HepG2 (cell line): ENCODE results near the gene IRF5. TPM values are rescaled to one million over a fixed set of nuclear protein-coding genes. Genes with fewer than 3 reads are reported as not detected.

Experiments used
- ATAC-seq: fragments of 200-7000 bp; cut with Tn5 transposase; 3 replicates; pipeline ENCODE4 v1.9.1; 2020; ENCODE audit warnings: mild to moderate bottlenecking, moderate library complexity
- BruUV-seq: library from RNA; stranded (reverse); fragments of 400-500 nt; replicated peaks from 2 replicates; lab custom pipeline; 2021; lab: Mats Ljungman, UMichigan
- CTCF ChIA-PET: fragments of 300-600 bp; formaldehyde crosslinking; extraction: SDS; loops from one replicate; lab custom pipeline; 2021; ENCODE audit warnings: low total read pairs, inconsistent platforms, low intra/inter-chr PET ratio; lab: Yijun Ruan, JAX
- POLR2A ChIA-PET: fragments of 350-600 bp; sonication (Branson Sonifier 250); formaldehyde crosslinking; loops from one replicate; lab custom pipeline; 2020; ENCODE audit warnings: antibody characterized with exemption, inconsistent platforms; lab: Yijun Ruan, JAX
- DNase-seq: peaks from one replicate; pipeline ENCODE4 v3.0.0-alpha.2; 2015; ENCODE audit warnings: low spot score
- FAIRE-seq: peaks from 3 replicates; lab custom pipeline; 2011; peaks lifted over from hg19 to GRCh38; lab: Jason Lieb, UNC
- H2AFZ ChIP-seq: one replicate; pipeline ENCODE4 v1.6.1; 2011; ENCODE audit warnings: low read length, inconsistent platforms
- H3K27ac ChIP-seq: fragments of 300-600 bp; 3 replicates; pipeline ENCODE4 v1.8.0; 2011; ENCODE audit warnings: mixed run types, mild to moderate bottlenecking, mixed read lengths, low read length, inconsistent platforms; ENCODE audit not compliant: insufficient read depth; ENCODE audit errors: extremely low read length
- H3K27me3 ChIP-seq, 2 experiments: fragments of 200-600 bp in 1 of 2; 2 replicates in 1 of 2; 3 replicates in 1 of 2; pipeline versions ENCODE4 v1.6.0 to v1.8.0; 2011; ENCODE audit warnings: low read length in 2 of 2, mild to moderate bottlenecking in 2 of 2, moderate library complexity in 2 of 2, inconsistent platforms in 1 of 2; ENCODE audit not compliant: insufficient read depth in 2 of 2, control insufficient read depth in 1 of 2
- H3K36me3 ChIP-seq, 2 experiments: fragments of 200-600 bp in 1 of 2; replicated peaks in 1 of 2; 2 replicates in 1 of 2; 3 replicates in 1 of 2; pipeline versions ENCODE4 v1.5.1 to v1.8.0; 2011; ENCODE audit warnings: low read length in 2 of 2, inconsistent platforms in 1 of 2; ENCODE audit not compliant: insufficient read depth in 2 of 2, control insufficient read depth in 1 of 2
- H3K4me1 ChIP-seq: 2 replicates; pipeline ENCODE4 v1.5.1; 2012; ENCODE audit warnings: low read length, inconsistent platforms; ENCODE audit not compliant: insufficient read depth
- H3K4me2 ChIP-seq: 2 replicates; pipeline ENCODE4 v1.6.0; 2011; ENCODE audit warnings: low read depth, low read length, inconsistent platforms
- H3K4me3 ChIP-seq, 3 experiments: fragments of 200-600 bp in 1 of 3; sonication (generic), shearing (Covaris generic) in 1 of 3; replicated peaks in 1 of 3; 2 replicates each; pipeline ENCODE4 v1.5.1; 2011 to 2016; ENCODE audit warnings: low read length in 3 of 3, inconsistent platforms in 2 of 3, low read depth in 2 of 3, mild to moderate bottlenecking in 2 of 3, control low read depth in 1 of 3, mixed read lengths in 1 of 3; ENCODE audit not compliant: insufficient read depth in 1 of 3
- H3K79me2 ChIP-seq: one replicate; pipeline ENCODE4 v1.6.1; 2011; ENCODE audit warnings: low read length, inconsistent platforms; ENCODE audit not compliant: insufficient read depth
- H3K9ac ChIP-seq: 2 replicates; pipeline ENCODE4 v1.6.0; 2011; ENCODE audit warnings: mild to moderate bottlenecking, low read depth, low read length, inconsistent platforms; ENCODE audit not compliant: insufficient read depth
- H3K9me3 ChIP-seq: 2 replicates; pipeline ENCODE4 v1.5.1; 2012; ENCODE audit warnings: mild to moderate bottlenecking, low read length
- H4K20me1 ChIP-seq: 2 replicates; pipeline ENCODE4 v1.6.0; 2011; ENCODE audit warnings: inconsistent platforms, mild to moderate bottlenecking, low read length, moderate library complexity; ENCODE audit not compliant: insufficient read depth
- KLF13 ChIP-seq: sonication (generic); formaldehyde crosslinking; IDR thresholded peaks from 2 replicates; pipeline ENCODE4 v1.4.0; 2020; ENCODE audit warnings: mild to moderate bottlenecking, missing genetic modification reagents
- MAFF ChIP-seq: IDR thresholded peaks from 2 replicates; pipeline ENCODE4 v1.6.1; 2011; ENCODE audit warnings: low read depth, low read length, improper control_type of control experiment
- MAFK ChIP-seq, 2 experiments: IDR thresholded peaks in 1 of 2; conservative IDR thresholded peaks in 1 of 2; 2 replicates each; pipeline ENCODE4 v1.6.1; 2011; ENCODE audit warnings: improper control_type of control experiment in 2 of 2, low read length in 2 of 2
- MIXL1 ChIP-seq: IDR thresholded peaks from 2 replicates; pipeline ENCODE4 v1.6.1; 2016
- ZNF878 ChIP-seq: sonication (generic); formaldehyde crosslinking; IDR thresholded peaks from 2 replicates; pipeline ENCODE4 v1.8.1; 2023; ENCODE audit warnings: mild to moderate bottlenecking, missing genetic modification reagents, moderate library complexity
- WGBS: methylation state at CpG from one replicate; pipeline ENCODE4 v1.1.6; 2017; ENCODE audit warnings: low lambda C conversion rate; 5-methylcytosine and 5-hydroxymethylcytosine counted together
- in situ Hi-C: cut with HindIII; loops from 2 replicates; pipeline ENCODE4 v1.10.0; 2017; ENCODE audit warnings: low pct_unique_long_range_greater_than_20kb; ENCODE audit not compliant: extremely low pct_ligation_motif_present
- intact Hi-C: fragments of 100-400 bp; cut with micrococcal nuclease; formaldehyde crosslinking; loops from one replicate; pipeline ENCODE4 v1.10.0; 2022; ENCODE audit not compliant: unreplicated experiment
- polyA plus RNA-seq, 8 experiments: library from polyadenylated mRNA; depleted of rRNA in 3 of 8; stranded (reverse) in 7 of 8; unstranded in 1 of 8; fragments of >200 nt; fragmentation: Illumina TruSeq in 4 of 8; extraction: Trizol in 4 of 8; gene quantifications; 2 replicates each; pipeline versions ENCODE4 v1.2.1 to v1.2.3, GENCODE V29; 2011 to 2016; ENCODE audit warnings: low read depth in 4 of 8, missing spikeins in 1 of 8, mixed read lengths in 1 of 8; ENCODE audit not compliant: insufficient read depth in 1 of 8
- total RNA-seq, 5 experiments: library from RNA; depleted of rRNA; stranded (reverse); fragments of >200 nt; fragmentation: Illumina TruSeq; extraction: Trizol; gene quantifications; 2 replicates each; pipeline ENCODE4 v1.2.3, GENCODE V29; 2016; ENCODE audit warnings: low read depth in 1 of 5
- TF ChIP-seq, protein P1 (sequence below): sonication (generic); formaldehyde crosslinking; IDR thresholded peaks from 2 replicates; pipeline ENCODE4 v1.8.0; 2022; ENCODE audit warnings: missing genetic modification reagents, mild to moderate bottlenecking, inconsistent platforms, borderline replicate concordance

Gene IRF5
- total and polyA plus RNA-seq, 2 of the 13 experiments (the other 11 are each of a cell fraction or from before 2014, with no cell fraction given) = 2.0 to 2.9 TPM

DNA sequence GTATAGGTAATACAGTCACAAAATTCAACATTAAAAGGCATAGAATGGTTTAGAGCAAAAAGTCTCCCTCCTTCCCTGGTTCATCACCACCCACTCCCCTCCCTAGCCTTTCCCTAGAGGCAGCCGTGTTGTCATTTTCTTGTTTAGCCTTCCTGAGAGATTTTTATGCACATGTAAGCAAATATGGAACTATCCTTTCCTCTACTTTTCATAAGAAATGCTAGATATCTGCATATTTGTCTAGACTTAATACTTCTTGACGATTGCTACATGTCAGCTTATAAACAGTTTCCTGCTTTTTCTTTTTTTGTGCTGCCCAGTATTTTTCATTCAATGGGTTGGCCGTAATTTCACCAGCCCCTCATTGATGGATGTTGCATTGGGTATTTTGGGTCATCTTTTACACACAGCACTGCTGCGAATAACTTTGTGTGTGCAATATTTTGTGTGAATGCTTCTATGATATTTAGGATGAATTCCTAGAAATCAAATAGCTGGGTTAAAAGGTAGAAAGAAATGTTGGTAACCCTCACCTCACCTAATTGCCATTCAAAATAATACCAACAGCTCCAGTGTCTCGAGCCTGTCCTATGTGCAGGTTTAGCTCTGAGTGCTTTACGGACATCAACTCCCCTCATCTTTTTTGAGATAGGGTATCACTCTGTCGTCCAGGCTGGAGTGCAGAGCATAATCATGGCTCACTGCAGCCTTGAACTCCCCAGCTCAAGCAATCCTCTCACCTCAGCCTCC is 6.9 kb downstream of the IRF5 start:
- Histone ChIP-seq H2AFZ (no peak overlapping the region), H3K27me3 (no peaks in the 10 kb centered on the region; a peak in 2 of 5 replicates), H3K9me3 (no peaks in the 10 kb centered on the region), H3K4me2 (no peak overlapping the region), H3K9ac (no peak overlapping the region), H3K4me1 (peaks cover 17% of the 10 kb centered on the region), H3K27ac (no peak overlapping the region), H3K36me3 (no peaks in the 10 kb centered on the region), H3K4me3 (no peak overlapping the region), H4K20me1 (no peaks in the 10 kb centered on the region), H3K79me2 (no peaks in the 10 kb centered on the region)
- DNase-seq (no peak), ATAC-seq (no peak), FAIRE-seq (no peak)
- no TSS peak for BruUV-seq
- intact Hi-C loops (no loop called here), in situ Hi-C loops (loop anchor here (5.0 kb wide), 1 partner anchor 37 kb away; no protein-coding TSS in a partner anchor)
- 83% methylated on average over 7 of the region's 7 CpGs for WGBS
- TF ChIP-seq MAFF (peak; percentile 79), MIXL1 (CRISPR knock-in tag) (no peak), ZNF878 (CRISPR knock-in tag) (no peak), KLF13 (CRISPR knock-in tag) (no peak), MAFK (conservative IDR thresholded peaks at IDR 0.05 in 1 of 2, IDR thresholded peaks at IDR 0.05 in 1 of 2; ENCODE audit: low read length in 2 of 2) (peak; percentile 49 to 87; a peak in 3 of 4 replicates)
- TF ChIP-seq, protein P1, sequence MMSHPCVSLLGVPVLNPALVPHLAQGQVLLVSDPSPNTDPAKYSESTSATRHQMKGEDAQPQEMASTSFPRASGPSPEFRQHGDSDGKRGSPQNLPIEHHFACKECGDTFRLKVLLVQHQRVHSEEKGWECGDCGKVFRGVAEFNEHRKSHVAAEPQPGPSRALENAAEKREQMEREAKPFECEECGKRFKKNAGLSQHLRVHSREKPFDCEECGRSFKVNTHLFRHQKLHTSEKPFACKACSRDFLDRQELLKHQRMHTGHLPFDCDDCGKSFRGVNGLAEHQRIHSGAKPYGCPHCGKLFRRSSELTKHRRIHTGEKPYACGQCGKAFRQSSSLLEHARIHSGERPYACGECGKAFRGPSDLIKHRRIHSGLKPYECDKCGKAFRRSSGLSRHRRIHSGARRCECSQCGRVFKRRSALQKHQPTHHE (CRISPR knock-in tag) = no peak
- CTCF ChIA-PET = no interaction called here
- POLR2A ChIA-PET = no interaction called here
